IPS-20b (cell line): Measurements from ENCODE around the gene VMO1.
"Not testable (repeated sequence)": the region's sequence is repeated elsewhere in the genome, so short reads cannot be mapped to it uniquely, and the experiment has no call there.

Experiments
- H3K27ac ChIP-seq: one replicate; pipeline ENCODE4 v1.5.1; 2013; ENCODE audit warnings: low read length
- H3K27me3 ChIP-seq: 2 replicates; pipeline ENCODE4 v1.6.1; 2013; ENCODE audit warnings: mild to moderate bottlenecking, low read length, inconsistent platforms; ENCODE audit not compliant: insufficient read depth
- H3K36me3 ChIP-seq: 2 replicates; pipeline ENCODE4 v1.6.1; 2013; ENCODE audit warnings: low read depth, mild to moderate bottlenecking, inconsistent platforms, low read length, moderate library complexity; ENCODE audit not compliant: insufficient read depth
- H3K4me1 ChIP-seq: 2 replicates; pipeline ENCODE4 v1.6.1; 2013; ENCODE audit warnings: mild to moderate bottlenecking, control low read depth, inconsistent platforms, low read length, moderate library complexity; ENCODE audit not compliant: insufficient read depth
- H3K4me3 ChIP-seq: 2 replicates; pipeline ENCODE4 v1.5.1; 2013; ENCODE audit warnings: mild to moderate bottlenecking, low read length, inconsistent platforms
- H3K9ac ChIP-seq: 2 replicates; pipeline ENCODE4 v1.6.1; 2013; ENCODE audit warnings: low read depth, mild to moderate bottlenecking, inconsistent platforms, low read length, moderate library complexity
- H3K9me3 ChIP-seq: 2 replicates; pipeline ENCODE4 v1.6.1; 2013; ENCODE audit warnings: mild to moderate bottlenecking, low read depth, low read length, inconsistent platforms; ENCODE audit not compliant: insufficient read depth

The VMO1 gene, protein sequence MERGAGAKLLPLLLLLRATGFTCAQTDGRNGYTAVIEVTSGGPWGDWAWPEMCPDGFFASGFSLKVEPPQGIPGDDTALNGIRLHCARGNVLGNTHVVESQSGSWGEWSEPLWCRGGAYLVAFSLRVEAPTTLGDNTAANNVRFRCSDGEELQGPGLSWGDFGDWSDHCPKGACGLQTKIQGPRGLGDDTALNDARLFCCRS

GRCh38 chr17:4786106-4786511 is at the start of gene VMO1:
Gene VMO1 (minus strand): TSS chr17:4786364. CDS start chr17:4786352, 12 bp downstream.
- Histone ChIP-seq H3K36me3 (no peaks in the 10 kb centered on the region), H3K27me3 (peaks cover 69% of the 10 kb centered on the region), H3K9me3 (no peaks in the 10 kb centered on the region), H3K9ac (no peak within 1 kb of the TSS), H3K27ac (no peak within 1 kb of the TSS), H3K4me1 (peaks cover 3% of the 10 kb centered on the region; the same call in 1 of the 2 replicates), H3K4me3 (no peak within 1 kb of the TSS)

DNA sequence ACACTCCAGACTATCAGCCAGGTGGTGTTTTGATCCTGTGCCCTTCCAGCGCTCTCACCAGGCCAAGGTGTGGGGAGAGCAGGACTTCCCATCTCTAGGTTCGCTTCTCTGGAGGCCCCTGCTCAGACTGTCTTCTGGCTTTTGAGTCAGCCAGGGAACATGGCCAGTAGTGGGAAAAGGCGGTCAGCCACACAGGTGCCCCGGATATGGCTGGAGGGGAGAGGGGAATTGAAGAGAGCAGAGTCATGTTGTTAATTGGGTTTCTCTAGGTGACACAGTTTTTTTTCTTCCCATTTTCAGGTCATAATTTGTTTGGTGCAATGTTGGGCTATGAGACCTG is 48.5 kb upstream of the VMO1 start:
- Histone ChIP-seq H3K27ac (no peak overlapping the region), H3K4me3 (peak overlapping the region; percentile 75), H3K9ac (peak overlapping the region; percentile 69; the same call in 1 of the 2 replicates), H3K4me1 (no peaks in the 10 kb centered on the region; the same call in 1 of the 2 replicates), H3K27me3 (no peaks in the 10 kb centered on the region), H3K9me3 (no peaks in the 10 kb centered on the region), H3K36me3 (peaks cover 7% of the 10 kb centered on the region; the same call in 1 of the 2 replicates)

DNA sequence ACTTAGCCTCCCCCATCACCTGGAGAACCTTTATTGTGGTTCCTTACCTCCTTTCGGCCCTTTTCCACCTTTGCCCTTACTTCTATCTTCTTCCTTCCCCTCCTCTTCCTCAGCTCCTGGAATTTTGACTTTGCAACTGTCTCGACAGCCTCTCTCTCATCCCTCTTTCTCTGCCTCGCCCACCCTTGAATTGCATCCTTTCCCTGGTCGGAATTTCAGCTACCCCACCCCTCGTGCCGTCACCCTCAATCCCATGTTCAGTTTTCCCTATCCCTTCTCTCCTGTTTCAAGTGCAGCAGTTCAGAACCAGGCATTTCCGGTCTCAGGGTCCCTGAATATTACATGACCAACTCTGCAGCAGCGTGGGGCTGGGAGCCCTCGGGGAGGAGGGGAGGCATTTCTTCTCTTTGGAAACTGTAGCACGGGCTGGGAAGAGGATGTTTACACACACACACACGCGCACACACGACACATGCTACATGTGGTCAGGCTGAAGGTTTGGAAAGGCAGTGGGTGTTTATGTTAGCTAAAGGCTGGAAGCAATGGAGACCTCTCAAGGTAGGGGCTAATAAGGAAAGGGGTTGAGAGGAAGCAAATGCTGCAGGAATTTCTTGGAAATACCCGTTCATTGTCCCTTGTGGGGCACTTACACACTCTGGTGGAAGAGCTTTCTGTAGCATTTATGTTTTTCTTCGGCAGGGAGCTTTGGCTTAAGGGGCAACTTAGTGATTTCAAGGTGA is 47.9 kb upstream of the VMO1 start:
- H3K9ac ChIP-seq, result peak overlapping the region; percentile 69; the same call in 1 of the 2 replicates
- H3K36me3 ChIP-seq, result peaks cover 7% of the 10 kb centered on the region; the same call in 1 of the 2 replicates
- no peaks in the 10 kb centered on the region for H3K27me3 ChIP-seq
- H3K9me3 ChIP-seq, result no peaks in the 10 kb centered on the region
- peak overlapping the region; percentile 75 for H3K4me3 ChIP-seq
- peak overlapping the region; percentile 35 for H3K27ac ChIP-seq
- H3K4me1 ChIP-seq, result no peaks in the 10 kb centered on the region; the same call in 1 of the 2 replicates

DNA sequence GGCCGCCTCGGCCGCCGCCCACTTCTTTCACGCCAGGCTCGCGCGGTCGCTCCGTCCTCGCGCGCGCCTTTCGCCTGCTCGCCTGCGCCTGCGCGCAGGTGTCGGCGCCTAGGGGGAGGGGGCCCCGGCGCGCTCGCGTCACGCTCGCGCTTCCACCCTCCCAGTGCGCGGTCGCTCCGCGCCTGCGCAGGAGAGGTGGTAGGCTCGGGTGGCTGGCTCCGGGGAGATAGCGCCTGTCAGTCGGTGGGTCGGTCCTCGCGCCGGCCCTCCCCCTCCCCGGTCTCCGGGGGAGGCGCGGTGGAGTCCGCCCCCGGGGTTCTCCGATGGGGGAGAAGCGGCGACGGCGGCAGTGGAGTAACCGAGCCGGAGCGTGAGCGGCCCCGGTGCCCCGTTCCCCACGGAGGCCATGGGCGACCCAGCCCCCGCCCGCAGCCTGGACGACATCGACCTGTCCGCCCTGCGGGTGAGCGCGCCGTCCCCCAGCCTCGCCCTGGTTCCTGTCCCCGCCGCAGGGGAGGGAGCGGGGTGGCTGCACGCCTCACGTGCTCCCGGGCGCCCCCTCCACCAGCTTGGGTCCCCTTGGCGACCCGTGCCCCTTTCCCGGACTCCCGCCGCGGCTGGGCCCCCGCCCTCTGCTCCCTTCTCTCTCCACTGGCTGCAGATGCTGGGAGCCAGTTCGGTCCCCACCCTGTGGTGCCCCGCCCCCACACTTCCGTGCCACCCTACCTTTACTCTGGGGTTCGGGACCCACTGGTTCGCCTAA is 47.2 kb upstream of the VMO1 start, which contains the start of gene MINK1:
Gene MINK1, plus strand, starts transcription at position 163 of the 763 bp plus-strand sequence. Its CDS starts 244 bp downstream, at position 407.
- Histone ChIP-seq H3K9ac (peak within 1 kb of the TSS; percentile 69; the same call in 1 of the 2 replicates), H3K9me3 (no peaks in the 10 kb centered on the region), H3K27ac (peak within 1 kb of the TSS; percentile 35)

DNA sequence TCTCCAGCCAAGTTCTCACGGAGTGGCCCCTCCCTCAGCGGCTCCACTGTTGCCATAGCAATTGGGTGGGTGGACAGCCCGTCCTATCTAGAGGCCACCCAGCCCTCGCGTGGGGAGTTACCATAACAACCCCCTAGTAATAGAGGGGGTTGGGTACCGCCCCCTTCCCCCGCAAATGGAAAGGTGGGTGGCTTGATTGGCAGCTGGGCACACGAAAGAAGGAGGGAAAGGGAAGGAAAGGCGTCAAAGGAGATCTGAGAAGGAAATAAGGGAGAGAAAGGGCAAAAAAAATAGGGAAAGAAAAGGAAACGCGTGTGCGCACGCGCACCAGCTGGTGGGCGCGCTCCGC is 46.6 kb upstream of the VMO1 start:
- not testable (repeated sequence) for H3K27ac ChIP-seq, H3K27me3 ChIP-seq, H3K9me3 ChIP-seq, H3K36me3 ChIP-seq, H3K4me1 ChIP-seq
- peak overlapping the region; percentile 69; the same call in 1 of the 2 replicates for H3K9ac ChIP-seq
- H3K4me3 ChIP-seq, result peak overlapping the region; percentile 75

More for the DNA sequence above, 47.2 kb upstream of the VMO1 start, which contains the start of gene MINK1:
- H3K36me3 ChIP-seq, result peaks cover 4% of the 10 kb centered on the region; the same call in 1 of the 2 replicates
- no peaks in the 10 kb centered on the region for H3K27me3 ChIP-seq
- no peaks in the 10 kb centered on the region; the same call in 1 of the 2 replicates for H3K4me1 ChIP-seq
- peak within 1 kb of the TSS; percentile 75 for H3K4me3 ChIP-seq

DNA sequence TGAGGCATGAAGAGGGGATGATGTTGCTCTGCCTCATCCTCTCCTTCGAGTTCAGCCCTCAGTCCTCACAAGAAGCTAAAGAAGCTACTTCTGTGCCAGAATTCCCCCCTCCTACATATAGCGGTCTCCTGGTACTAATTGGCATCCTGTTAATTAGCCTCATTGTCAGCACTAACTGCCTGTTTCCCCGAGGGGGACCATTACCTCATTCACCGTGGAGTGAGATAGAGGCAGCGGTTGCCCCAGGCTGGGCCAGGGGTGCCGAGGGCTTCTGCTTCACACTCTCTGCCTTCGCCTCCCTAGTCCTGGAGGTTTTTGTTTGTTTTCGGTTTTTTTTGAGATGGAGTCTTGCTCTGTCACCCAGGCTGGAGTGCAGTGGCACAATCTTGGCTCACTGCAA is 41.2 kb upstream of the VMO1 start:
- Histone ChIP-seq H3K9me3 (no peaks in the 10 kb centered on the region), H3K27me3 (no peaks in the 10 kb centered on the region), H3K36me3 (0 out of 2 replicates have a peak, but pooled peaks cover 10% of the 10 kb centered on the region), H3K27ac (no peak overlapping the region), H3K9ac (no peak overlapping the region), H3K4me1 (no peaks in the 10 kb centered on the region), H3K4me3 (no peak overlapping the region)

DNA sequence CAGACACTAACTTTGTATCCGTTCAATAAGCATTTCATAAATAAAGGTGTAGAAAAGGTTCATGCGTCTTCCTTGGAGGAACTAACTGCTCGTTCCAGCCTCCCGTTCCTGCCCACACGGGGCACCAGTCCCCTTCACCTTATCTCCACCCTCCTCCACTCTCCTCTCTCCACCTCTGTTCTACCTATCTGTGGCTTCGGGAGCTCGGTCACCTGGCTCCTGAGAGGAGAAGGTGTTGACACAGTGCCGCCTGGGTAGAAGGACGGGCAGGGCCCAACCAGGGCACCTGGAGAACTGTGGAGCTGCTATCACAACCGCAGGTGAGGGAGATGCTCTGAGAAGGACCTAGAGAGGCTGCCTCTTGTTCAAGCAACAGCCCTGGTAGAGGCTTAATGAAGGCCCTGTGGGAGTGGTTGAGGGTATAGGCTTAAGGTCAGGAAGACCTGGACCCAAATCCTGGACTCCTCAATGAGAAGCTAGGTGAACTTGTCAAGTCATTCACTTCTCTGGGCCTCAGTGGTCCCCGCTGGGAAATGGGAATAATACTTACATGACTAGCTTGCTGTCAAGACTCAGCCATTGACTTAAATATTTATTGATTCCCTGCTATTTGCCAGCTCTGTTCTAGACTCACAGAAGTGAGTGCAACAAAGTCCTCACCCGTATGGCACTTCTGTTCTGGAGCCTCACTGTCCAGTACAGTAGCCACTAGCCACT is 37.4 kb upstream of the VMO1 start:
- Histone ChIP-seq H3K4me3 (no peak overlapping the region), H3K27ac (no peak overlapping the region), H3K4me1 (no peaks in the 10 kb centered on the region), H3K36me3 (peaks cover 28% of the 10 kb centered on the region; the same call in 1 of the 2 replicates), H3K9me3 (no peaks in the 10 kb centered on the region), H3K27me3 (no peaks in the 10 kb centered on the region), H3K9ac (no peak overlapping the region)

- no peak overlapping the region for H3K9ac ChIP-seq
- H3K9me3 ChIP-seq, result no peaks in the 10 kb centered on the region
- H3K27ac ChIP-seq, result no peak overlapping the region
- H3K36me3 ChIP-seq, result peaks cover 34% of the 10 kb centered on the region; the same call in 1 of the 2 replicates
- H3K4me1 ChIP-seq, result no peaks in the 10 kb centered on the region
- H3K4me3 ChIP-seq, result no peak overlapping the region
- H3K27me3 ChIP-seq, result no peaks in the 10 kb centered on the region
These were observed 36.7 kb upstream of the VMO1 start for GRCh38 chr17:4822835-4823234.

DNA sequence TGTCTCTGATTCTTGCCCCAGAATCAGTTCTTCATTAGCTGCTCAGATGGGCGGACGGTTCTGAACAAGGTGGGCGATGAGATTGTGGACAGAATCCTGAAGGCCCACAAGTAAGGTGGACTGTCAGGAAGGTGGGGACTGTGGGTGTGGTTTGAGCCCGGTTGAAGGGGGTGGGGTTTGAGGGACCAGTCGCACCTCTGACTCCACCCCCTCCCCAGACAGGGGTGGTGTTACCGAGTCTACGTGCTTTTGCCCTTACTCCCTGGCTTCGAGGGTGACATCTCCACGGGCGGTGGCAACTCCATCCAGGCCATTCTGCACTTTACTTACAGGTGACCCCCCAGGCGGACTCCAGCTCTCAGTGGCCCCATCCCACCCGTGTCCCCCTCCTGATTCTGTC is 32.1 kb upstream of the VMO1 start:
- H3K9ac ChIP-seq, result no peak overlapping the region
- no peaks in the 10 kb centered on the region for H3K9me3 ChIP-seq
- H3K27me3 ChIP-seq, result no peaks in the 10 kb centered on the region
- peaks cover 55% of the 10 kb centered on the region for H3K36me3 ChIP-seq
- H3K4me3 ChIP-seq, result no peak overlapping the region
- no peak overlapping the region for H3K27ac ChIP-seq
- no peaks in the 10 kb centered on the region for H3K4me1 ChIP-seq

- Histone ChIP-seq H3K27me3 (no peaks in the 10 kb centered on the region), H3K4me1 (no peaks in the 10 kb centered on the region), H3K9me3 (no peaks in the 10 kb centered on the region), H3K27ac (no peak overlapping the region), H3K9ac (no peak overlapping the region), H3K36me3 (peaks cover 49% of the 10 kb centered on the region), H3K4me3 (no peak overlapping the region)
These were observed 30.7 kb upstream of the VMO1 start for GRCh38 chr17:4816826-4817225.

DNA sequence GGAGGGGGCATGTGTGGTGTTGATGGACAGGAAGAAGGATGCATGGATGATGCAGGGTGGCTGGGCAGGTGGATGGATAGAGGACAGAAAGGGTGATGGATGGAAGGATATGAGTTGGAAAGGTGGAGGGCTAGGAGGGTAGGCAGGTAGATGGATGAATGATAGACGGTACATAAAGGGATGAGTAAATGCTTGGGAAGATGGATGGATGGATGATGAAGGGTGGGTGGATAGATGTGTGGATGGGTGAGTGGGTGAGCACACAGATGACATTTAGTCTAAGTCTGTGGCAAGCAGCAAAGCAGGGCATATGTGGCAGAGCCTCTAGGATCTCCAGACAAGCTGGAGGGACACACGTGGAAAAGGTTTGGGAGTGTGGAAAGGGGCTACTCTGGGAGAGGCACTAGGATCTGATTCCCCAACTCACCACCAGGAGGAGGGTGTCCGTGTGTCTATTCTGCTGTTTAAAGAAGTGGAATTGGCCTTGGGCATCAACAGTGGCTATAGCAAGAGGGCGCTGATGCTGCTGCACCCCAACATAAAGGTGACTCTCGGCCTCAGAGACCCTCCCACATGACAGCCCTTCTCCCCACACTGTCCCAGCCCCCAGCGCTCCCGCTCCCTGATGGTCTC is 29.0 kb upstream of the VMO1 start:
- Histone ChIP-seq H3K4me1 (no peaks in the 10 kb centered on the region), H3K36me3 (peaks cover 55% of the 10 kb centered on the region), H3K27me3 (no peaks in the 10 kb centered on the region), H3K9ac (no peak overlapping the region), H3K27ac (no peak overlapping the region), H3K9me3 (no peaks in the 10 kb centered on the region), H3K4me3 (no peak overlapping the region)
